Embryonic facial prominence (tissue), 1 donor: ENCODE results near the gene SUMO3.

ENCODE experiments used
- DNase-seq: peaks from one replicate; pipeline ENCODE4 v3.0.0-alpha.2; 2016; ENCODE audit errors: extremely low spot score

The SUMO3 gene

DNA sequence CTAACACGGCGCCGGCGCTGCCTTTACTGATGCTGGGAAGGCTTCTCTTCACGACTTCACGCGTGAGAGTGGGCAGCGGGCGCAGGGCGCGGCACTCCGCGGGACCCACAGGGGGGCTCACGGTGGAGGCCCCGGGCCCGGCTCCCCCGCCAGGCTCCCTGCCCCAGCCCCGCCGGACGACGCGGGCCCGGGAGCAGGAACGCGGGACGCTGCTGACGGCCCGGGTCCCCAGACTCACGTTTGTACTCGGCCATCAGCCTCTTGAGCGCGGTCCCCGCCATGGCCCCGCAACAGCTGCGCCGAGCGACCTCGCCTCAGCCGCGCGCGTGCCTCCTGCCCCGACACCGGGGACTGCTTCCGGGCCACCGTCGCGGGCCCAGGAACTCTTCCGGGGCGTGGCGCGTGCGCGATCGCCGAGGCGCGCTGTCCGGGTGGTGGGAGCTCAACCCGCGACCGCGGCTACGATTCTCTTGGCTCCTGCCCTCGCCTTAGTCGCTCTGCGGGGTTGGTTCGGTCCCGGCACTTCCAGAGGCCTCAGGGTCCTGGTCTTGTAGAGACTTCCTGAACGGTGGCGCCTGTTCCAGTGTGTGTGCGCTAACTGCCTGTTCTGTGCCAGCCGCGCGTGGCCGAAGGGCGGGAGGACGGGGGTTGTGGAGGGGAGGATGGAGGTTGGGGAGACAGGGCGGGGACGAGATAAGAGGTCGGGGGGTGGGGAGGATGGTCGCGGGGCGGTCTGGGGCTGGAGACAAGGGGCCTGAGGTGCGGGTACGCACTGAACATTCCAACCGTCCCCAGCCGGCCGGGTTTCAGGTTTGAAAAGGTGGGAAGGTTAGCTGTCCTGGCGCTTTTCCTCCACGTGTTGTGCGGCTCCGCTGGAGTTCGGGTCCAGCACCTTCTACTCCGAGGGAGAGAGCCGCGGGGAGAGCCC, 16.1 kb downstream of the SUMO3 start, which contains the start of gene UBE2G2:
TSS of gene UBE2G2 (minus strand) at position 353 of the 928 bp plus-strand sequence. CDS start at position 281, 72 bp downstream.
- DNase-seq = peak; percentile 25

DNA sequence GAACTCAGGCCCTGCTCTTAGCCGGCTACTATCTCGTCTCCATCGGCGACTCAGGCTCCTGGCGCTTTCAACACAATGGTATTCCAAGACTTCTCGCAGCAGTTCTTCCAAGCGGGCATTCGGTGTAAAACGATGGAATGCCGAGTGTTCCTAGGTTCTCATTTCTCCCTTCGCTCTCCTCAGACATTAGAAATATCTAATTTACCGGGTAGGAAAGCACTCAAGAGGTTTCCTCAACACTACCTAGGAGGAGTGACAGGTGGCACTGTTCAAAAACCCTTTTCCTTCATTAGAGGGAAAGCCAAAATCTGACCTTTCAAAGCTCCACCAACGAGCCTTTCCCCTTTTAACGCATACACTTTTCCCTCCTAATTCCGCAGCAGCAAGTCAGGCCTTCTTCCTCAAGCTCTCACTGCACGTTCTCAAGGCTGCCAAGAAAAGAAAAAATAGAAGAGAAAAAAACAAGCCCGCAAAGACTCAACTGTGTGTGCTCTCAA, 16.8 kb downstream of the SUMO3 start:
- DNase-seq = no peak

DNA sequence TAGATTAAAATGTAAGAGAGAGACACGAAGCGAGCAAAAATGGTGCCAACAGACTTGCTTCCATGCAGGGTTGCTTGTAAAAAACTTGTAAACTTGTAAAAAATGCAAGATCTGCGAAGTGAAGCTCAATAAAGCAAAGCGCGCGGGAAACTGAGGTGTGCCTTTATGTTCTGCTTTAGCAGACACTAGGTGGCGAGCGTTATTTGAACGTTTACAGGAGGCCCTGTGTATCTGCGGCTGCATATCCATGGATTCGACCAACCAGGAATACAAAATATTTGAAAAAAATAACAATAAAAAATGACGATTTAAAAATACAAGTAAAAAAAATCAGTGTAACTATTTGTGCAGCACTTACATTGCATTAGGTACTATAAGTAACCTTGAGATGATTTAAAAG, 17.8 kb downstream of the SUMO3 start:
- no peak for DNase-seq

DNA sequence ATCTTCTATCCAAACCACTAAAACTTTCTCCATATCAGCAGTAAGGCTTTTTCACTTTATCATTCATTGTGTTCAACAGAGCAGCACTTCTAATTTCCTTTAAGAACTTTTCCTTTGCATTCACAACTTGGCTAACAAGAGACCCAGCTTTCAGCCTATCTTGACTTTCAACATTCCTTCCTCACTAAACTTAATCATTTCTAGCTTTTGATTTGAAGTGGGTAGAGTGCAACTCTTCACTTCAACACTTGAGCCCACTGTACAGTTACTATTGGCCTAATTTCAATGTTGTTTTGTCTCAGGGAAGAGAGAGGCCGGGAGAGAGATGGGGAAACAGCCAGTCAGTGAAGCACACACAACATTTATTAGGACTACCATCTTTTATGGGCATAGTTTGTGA, 18.2 kb downstream of the SUMO3 start:
- no peak for DNase-seq

DNA sequence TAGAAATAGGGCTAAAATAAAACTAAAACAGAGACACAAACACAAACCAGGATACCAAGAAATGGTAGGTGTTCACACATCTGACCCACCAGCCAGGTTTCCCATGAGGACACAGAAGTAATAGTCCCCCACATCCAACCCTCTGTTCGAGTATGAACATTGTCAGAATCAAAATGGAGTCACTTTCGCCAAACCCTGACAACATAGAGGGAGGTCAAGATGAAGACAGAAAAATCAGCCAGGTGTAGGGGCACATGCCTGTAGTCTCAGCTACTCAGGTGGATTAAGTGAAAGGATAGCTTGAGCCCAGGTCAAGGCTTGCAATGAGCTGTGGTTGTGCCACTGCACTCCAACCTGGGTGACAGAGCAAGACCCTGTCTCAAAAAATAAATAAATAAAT, 20.1 kb downstream of the SUMO3 start:
- no peak for DNase-seq

GRCh38 chr21:44795342-44795741, 22.5 kb downstream of the SUMO3 start:
- no peak for DNase-seq

DNA sequence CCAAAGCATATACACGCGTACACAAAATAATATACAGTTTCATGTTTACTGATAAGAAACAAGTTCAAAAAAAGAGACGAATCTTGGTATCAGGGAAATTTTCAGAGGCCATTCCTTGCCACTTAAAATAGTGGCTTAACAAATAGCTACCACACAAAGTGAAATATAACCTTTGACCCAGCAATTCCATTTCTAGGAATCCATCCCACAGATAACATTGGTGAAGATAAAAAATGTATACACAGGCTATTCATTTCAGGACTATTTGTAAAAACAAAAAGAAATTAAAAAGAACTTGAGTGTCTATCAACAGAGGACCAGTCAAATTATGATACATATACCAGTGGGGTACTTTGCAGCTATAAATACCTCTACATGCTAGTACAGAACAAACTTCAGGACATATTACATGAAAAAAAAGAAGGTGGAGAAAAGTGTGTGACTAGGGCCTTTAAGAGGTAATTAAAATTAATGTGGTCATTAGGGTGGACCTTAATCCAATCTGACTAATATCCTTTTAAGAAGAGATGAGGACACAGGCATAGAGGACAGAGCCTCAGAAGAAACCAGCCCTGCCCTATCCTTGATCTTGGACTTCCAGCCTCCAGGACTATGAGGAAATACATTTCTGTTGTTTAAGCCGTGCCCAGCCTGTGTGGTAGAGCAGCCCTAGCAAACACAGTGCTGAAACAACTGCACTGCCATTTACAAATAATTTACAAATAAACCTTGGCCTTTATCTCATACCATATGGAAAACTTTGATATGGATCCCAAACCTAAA, 24.1 kb downstream of the SUMO3 start:
- no peak for DNase-seq

- DNase-seq = peak; percentile 23
Measured at GRCh38 chr21:44792702-44793591, 24.9 kb downstream of the SUMO3 start.

DNA sequence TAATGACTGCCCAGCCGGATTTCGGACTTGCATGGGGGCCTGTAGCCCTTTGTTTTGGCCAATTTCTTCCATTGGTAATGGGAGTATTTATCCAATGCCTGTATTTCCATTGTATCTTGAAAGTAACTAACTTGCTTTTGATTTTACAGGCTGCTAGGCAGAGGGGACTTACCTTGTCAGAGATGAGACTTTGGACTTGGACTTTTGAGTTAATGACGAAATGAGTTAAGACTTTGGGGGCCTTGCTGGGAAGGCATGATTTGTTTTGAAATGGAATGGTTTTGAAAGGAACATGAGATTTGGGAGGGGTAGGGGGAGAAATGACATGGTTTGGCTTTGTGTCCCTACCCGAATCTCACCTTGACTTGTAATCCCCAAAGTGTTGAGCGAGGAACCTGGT, 25.9 kb downstream of the SUMO3 start:
- no peak for DNase-seq

- no peak for DNase-seq
Measured at GRCh38 chr21:44791246-44791645, 26.6 kb downstream of the SUMO3 start.

GRCh38 chr21:44790368-44790767, 27.5 kb downstream of the SUMO3 start:
- no peak for DNase-seq

DNA sequence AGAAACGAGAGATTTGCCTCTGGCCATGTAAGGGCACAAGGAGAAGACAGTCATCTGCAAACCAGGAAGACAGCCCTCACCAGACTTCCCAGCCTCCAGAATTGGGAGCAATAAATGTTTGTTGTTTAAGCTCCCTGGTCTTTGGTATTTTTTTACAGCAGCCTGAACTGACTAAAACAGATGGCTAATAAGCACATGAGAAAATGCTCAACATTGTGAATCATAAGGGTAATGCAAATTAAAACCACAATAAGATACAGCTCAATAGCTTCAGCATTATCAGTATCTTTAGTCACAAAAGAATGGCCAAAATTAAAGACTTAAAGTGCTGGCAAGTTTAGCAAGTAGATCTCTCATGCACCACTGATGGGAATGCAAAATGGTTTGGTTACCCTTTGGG, 28.0 kb downstream of the SUMO3 start:
- no peak for DNase-seq

DNA sequence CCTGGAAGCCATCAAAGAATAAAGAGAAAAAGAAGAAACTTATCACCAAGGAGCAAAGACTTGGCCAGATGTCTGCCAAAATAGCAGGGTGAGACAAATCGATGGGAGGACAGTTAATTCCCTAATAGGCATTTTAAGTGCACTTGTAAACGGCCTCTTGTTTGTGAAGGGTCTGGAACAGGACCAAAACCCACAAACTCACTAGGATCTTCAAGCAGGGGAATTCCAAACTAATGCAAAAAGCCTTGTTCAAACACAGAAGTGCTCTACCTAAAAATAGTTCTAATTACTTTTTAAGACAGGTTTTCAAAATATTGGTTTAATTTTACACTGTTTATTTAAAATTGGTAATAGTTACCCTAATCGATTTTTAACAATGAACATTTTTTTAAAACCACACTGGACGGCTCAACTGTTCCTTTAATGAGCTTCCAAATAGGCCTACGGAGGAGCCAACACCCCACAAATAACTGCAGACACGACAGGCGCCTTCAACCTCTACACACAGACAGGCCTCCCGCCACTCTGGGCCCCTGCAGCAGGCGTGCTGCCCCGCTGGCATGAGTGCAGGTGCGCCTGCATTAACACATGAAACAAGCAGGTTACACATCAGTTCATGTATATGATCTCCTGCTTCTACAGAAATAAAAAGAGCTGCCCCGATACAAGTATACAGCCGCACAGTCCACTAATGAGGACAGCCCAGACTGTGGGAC, 32.1 kb downstream of the SUMO3 start:
- DNase-seq = no peak

DNA sequence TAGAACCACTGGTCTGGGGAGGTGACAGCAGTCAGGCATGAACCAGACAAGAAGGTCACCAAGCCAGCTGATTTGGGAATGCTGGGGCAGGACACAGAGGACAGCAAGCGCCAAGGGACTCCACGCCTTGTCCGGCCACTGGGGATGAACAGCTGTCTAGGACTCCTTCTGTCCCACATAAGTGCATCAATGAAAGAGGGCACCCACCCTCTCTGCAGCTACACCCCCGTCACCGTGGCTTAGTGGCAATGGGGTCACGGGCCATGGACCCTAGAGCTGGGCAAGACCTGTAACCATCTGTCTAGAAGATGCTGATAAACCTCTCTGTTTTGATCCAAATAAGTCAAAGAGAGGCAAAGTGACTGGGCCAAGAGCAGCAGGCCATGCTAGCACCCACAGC, 33.1 kb downstream of the SUMO3 start:
- no peak for DNase-seq

DNA sequence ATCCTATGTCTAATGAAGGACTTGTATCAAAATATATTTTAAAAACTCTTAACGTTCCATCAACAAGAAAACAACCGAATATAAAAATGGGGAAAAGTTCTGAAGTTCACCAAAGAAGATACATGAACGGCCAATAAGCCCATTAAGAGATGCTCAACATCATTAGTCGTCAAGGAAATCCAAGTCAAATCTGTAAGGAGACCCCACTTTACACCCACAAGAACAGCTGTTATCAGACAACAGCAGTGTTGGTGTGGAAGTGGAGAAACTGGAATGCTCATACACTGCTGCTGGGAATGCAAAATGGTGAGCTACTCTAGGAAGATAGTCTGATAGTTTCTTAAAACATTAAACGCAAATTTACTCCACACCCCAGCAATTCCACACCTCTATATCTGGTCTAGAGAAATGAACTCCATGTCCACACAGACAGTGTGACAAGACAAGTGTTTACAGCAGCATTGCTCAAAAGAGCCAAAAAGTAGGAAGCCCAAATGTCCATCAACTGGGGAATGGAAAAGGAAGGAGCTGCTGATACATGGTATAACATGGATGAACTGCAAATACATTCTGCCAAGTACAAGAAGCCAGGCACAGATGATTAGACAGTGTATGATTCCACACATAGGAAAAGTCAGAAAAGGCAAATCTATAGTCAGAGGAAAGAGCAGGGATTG, 34.7 kb downstream of the SUMO3 start:
- no peak for DNase-seq

DNA sequence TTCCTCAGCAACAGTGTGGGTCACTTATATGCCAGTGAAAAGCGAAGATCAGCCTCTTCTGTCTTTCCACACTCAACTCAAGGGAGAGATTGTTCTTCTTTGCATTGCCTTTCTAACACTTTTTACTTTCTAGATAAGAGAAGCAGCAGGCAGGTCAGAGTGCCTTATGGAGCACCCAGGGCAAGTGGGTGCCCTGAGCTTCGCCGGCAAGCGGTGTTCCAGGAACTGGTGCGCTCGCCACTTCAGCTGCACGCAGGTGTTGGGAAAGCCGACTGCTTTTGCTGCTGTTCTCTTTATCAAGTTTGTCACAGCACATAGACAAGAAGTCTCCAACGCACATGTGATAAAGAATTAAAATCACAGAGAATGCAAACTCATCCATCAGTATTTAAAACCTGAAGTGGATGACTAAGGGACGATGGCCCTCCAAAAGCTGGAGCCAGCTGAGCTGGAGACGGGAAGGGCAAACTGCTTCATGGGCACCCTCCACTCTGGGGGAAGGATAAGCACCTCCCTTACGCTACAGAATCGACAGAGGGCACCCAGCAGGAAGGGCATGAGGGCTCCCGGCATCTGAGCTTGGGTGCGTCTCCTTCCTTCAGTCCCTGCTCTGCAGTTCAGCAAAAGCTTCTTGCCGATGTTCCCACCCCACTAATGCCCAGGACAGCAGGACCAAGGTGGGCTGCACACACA, 36.9 kb downstream of the SUMO3 start:
- DNase-seq = no peak

- no peak for DNase-seq
Measured at GRCh38 chr21:44780137-44780502, 37.7 kb downstream of the SUMO3 start.

- DNase-seq = no peak
Measured at GRCh38 chr21:44779417-44780136, 38.3 kb downstream of the SUMO3 start.

DNA sequence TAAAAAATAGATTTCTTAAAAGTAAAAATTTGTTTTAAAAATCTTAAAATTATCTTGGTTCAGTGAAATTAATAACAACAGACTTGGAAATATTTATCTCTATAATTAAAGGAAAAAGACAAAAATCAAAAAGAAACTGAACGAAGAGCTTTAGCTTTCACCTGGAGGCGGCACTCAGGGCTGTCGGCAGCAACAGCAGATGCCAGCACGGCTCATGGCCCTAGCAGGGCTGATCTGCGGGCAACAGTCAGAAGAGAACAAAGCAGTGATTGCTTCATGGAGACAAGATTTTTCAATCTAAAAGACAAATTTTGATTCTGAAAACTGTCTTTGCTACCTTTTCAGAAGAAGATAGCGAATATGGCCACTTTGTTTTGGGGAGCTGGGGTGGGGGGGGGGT, 38.9 kb downstream of the SUMO3 start:
- no peak for DNase-seq
